ENCODE data around the gene ESPL1.

Gene ESPL1

GRCh38 chr12:53336181-53336681, 68.1 kb downstream of the ESPL1 start, which contains the start of gene SP7:
Gene SP7 (minus strand): TSS chr12:53336354. CDS start chr12:53335646, 708 bp downstream.
- DNase-seq (ENCODE audit: low read depth): no peak

GRCh38 chr12:53338017-53338416, 69.9 kb downstream of the ESPL1 start:
- DNase-seq (ENCODE audit: low read depth): no peak

GRCh38 chr12:53338916-53339315, 70.8 kb downstream of the ESPL1 start:
- DNase-seq (ENCODE audit: low read depth): no peak

GRCh38 chr12:53340398-53340797, 72.3 kb downstream of the ESPL1 start:
- DNase-seq (ENCODE audit: low read depth): no peak

All from stimulated activated CD8-positive, alpha-beta memory T cell treated with anti-CD3 and anti-CD28 coated beads, Interleukin-12 subunit alpha, Interleukin-12 subunit beta, amount 100 ng/mL, for 4 hours (primary cell).